Ovary (tissue), 9 donors: ENCODE data around the gene ARHGAP40. TPM values are rescaled to one million over a fixed set of nuclear protein-coding genes. Genes with fewer than 3 reads are reported as not detected.

ENCODE experiments used
- DNase-seq, 5 donors: peaks; one replicate each; pipeline ENCODE4 v3.0.0-alpha.2; 2019 to 2020
- H3K27ac ChIP-seq, 2 donors: fragments of 200-600 bp; one replicate each; pipeline versions ENCODE4 v1.5.1 to v1.8.0; 2019 to 2022
- H3K27me3 ChIP-seq: fragments of 200-600 bp; one replicate; pipeline ENCODE4 v1.8.0; 2022
- H3K36me3 ChIP-seq: fragments of 200-600 bp; sonication (generic); one replicate; pipeline ENCODE4 v1.5.1; 2019
- H3K4me1 ChIP-seq: one replicate; pipeline ENCODE4 v1.8.1; 2013; ENCODE audit warnings: mild to moderate bottlenecking, moderate library complexity; ENCODE audit not compliant: insufficient read depth
- H3K4me3 ChIP-seq: fragments of 200-600 bp; sonication (generic); one replicate; pipeline ENCODE4 v1.5.1; 2017
- H3K9me3 ChIP-seq, 2 donors: fragments of 200-600 bp in 1 of 2; sonication (generic) in 1 of 2; one replicate each; pipeline versions ENCODE4 v1.5.1 to v1.8.1; 2013 to 2019; ENCODE audit warnings: mild to moderate bottlenecking in 1 of 2, moderate library complexity in 1 of 2
- EP300 ChIP-seq: sonication (generic); formaldehyde crosslinking; IDR thresholded peaks from one replicate; pipeline ENCODE4 v1.6.1; 2017; ENCODE audit warnings: antibody characterized with exemption
- POLR2A ChIP-seq: fragments of 450-650 bp; IDR thresholded peaks from one replicate; pipeline ENCODE4 v1.6.1; 2017; ENCODE audit warnings: antibody characterized with exemption, mild to moderate bottlenecking, moderate library complexity
- whole genome bisulfite sequencing, 3 donors: extraction: QIAGEN DNeasy Blood & Tissue Kit in 1 of 3; methylation state at CpG; one replicate each; pipeline versions ENCODE4 v1.1.5 to v1.1.7; 2013 to 2017; 5-methylcytosine and 5-hydroxymethylcytosine counted together
- intact Hi-C, 4 donors: fragments of 100-400 bp; cut with DNase I; formaldehyde crosslinking; loops; one replicate each; pipeline versions ENCODE4 v1.11.0 to v1.15.1; 2022 to 2023
- polyA plus RNA-seq, 2 donors: library from polyadenylated mRNA; stranded (reverse); fragments of 200-250 nt in 1 of 2; fragments of 350-450 nt in 1 of 2; fragmentation: Illumina TruSeq in 1 of 2; extraction: RNeasy Lipid Tissue Mini Kit (QIAGEN cat#74804) in 1 of 2; gene quantifications; one replicate each; pipeline ENCODE4 v1.2.3, GENCODE V29; 2013 to 2014
- total RNA-seq, 7 donors: library from RNA; depleted of rRNA in 2 of 7; stranded (reverse); fragments of >200 nt in 2 of 7; fragmentation: NEBNext Ultra II Directional in 3 of 7; extraction: Animal tissue kit (Norgen Biotek cat#: 25700) in 3 of 7; gene quantifications; one replicate each; pipeline versions ENCODE4 v1.1.0 to v1.2.4, GENCODE V29; 2016 to 2023
- TF ChIP-seq, protein P1 (sequence below), 3 donors: fragments of 450-650 bp in 2 of 3; fragments of 200-600 bp in 1 of 3; IDR thresholded peaks; one replicate each; pipeline versions ENCODE4 v1.5.1 to v1.8.0; 2016 to 2022; ENCODE audit warnings: antibody characterized with exemption in 3 of 3, mild to moderate bottlenecking in 1 of 3
- donor health status: DM: no; HTN: no; CAD: no; lungs with moderate emphysema.
- donor health status: DM: no; HTN: no; CAD: no.
- donor health status: Bipolar disorder and iron deficiency.
- donor health status: DM: yes; HTN: yes; CAD: no.
- donor health status: DM: no; HTN: no; CAD: no.
- donor health status: DM: yes; HTN: yes; CAD: no.

The ARHGAP40 gene
- total and polyA plus RNA-seq, 9 donors, result not detected

DNA sequence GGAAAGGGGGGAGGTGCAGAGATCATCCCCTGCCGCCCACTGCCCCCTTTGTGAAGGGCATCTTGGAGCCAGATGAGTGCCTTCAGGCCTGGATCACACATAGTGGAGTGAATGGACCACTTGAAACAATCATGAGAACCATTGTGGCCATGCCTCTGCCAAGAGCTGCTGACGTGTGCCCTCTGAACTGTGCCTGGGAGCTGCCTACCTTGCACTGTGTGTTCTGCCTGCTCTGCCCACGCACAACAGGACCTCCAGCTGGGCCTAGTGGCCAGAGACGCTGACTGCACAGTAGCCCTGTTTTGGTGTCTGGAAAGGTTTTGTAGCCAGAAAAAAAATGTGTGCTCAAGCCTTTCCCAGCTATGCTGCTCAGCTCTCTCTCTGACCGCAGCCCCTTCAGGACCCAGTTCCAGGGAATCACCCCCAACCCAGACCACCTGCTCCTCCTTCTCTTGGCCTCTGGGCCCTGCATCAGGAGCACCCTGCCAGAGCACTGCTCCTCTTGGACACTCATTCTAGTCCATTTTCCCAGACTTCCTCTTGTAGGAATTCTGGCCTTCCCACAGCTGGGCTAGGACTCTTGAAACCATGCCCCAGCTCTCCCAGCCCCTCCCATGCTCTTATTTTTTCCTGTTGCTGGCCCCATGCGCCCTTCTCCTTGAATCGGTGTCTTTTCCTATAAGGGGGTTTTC, 22.2 kb upstream of the ARHGAP40 start:
- intact Hi-C loops, result no loop called here
- Histone ChIP-seq H3K4me3 (no peak overlapping the region), H3K9me3 (no peaks in the 10 kb centered on the region), H3K36me3 (no peaks in the 10 kb centered on the region), H3K4me1 (no peaks in the 10 kb centered on the region), H3K27ac (no peak overlapping the region), H3K27me3 (no peaks in the 10 kb centered on the region)
- DNase-seq, result no peak
- TF ChIP-seq, protein P1, sequence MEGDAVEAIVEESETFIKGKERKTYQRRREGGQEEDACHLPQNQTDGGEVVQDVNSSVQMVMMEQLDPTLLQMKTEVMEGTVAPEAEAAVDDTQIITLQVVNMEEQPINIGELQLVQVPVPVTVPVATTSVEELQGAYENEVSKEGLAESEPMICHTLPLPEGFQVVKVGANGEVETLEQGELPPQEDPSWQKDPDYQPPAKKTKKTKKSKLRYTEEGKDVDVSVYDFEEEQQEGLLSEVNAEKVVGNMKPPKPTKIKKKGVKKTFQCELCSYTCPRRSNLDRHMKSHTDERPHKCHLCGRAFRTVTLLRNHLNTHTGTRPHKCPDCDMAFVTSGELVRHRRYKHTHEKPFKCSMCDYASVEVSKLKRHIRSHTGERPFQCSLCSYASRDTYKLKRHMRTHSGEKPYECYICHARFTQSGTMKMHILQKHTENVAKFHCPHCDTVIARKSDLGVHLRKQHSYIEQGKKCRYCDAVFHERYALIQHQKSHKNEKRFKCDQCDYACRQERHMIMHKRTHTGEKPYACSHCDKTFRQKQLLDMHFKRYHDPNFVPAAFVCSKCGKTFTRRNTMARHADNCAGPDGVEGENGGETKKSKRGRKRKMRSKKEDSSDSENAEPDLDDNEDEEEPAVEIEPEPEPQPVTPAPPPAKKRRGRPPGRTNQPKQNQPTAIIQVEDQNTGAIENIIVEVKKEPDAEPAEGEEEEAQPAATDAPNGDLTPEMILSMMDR (IDR thresholded peaks at IDR 0.05), result no peak
- TF ChIP-seq POLR2A (no peak), EP300 (no peak)
- 47 to 53% (median 51%) methylated on average over 7 of the region's 7 CpGs for WGBS, 3 donors

DNA sequence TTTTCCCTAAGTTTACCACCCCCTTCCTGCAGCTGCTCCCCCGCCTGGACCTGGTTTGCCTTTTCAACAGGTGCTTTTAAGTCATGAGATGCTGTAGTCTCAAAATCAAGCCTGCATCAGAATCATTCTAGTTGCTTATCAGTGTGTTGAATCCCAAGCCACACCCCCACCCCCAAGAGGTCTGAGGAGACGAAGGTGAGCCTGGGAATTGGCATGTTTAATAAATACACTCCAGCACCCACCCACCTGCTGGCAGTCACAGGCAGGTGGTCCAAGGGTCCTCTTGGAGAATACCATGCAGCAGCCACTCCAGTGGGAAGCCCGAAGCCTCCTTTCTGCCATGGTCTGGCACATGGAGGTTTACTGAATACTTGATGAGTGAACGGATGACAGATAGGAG, 21.7 kb upstream of the ARHGAP40 start:
- Histone ChIP-seq H3K4me1 (no peaks in the 10 kb centered on the region), H3K27me3 (no peaks in the 10 kb centered on the region), H3K36me3 (no peaks in the 10 kb centered on the region), H3K4me3 (no peak overlapping the region), H3K9me3 (no peaks in the 10 kb centered on the region), H3K27ac (no peak overlapping the region)
- DNase-seq, result no peak
- TF ChIP-seq POLR2A (no peak), EP300 (no peak)
- TF ChIP-seq, protein P1 (IDR thresholded peaks at IDR 0.05), result no peak
- intact Hi-C loops, result no loop called here
- WGBS, 3 donors, result 55 to 62% (median 55%) methylated on average over 4 of the region's 4 CpGs

DNA sequence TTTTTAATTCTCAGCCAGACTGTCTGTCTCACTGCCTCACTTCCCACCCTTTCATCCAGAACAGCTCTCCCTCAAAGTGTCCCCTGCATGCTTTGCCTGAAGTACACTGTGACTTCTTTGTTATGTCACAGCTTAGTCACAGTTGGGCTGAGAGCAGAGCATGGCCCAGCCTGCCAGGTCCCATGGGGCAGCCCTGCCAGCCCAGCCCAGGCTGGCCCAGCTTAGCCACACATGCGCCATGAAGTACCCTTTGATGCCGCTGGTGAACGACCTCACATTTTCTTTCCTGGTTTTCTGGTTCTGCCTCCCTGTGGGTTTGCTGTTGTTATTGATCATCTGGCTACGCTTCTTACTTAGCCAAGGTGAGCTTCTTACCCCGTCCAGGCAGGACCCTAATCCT, 20.6 kb upstream of the ARHGAP40 start, which contains the start of gene ADIG:
Gene ADIG (plus strand): TSS at position 185 of the 400 bp plus-strand sequence. CDS start 54 bp downstream, at position 239.
- no peaks in the 10 kb centered on the region for H3K27me3 ChIP-seq
- no peaks in the 10 kb centered on the region for H3K9me3 ChIP-seq
- 62 to 66% (median 65%) methylated on average over 5 of the region's 5 CpGs for WGBS, 3 donors
- H3K27ac ChIP-seq, result no peak within 1 kb of the TSS
- no peak for DNase-seq
- no peaks in the 10 kb centered on the region for H3K36me3 ChIP-seq
- intact Hi-C loops, result no loop called here
- TF ChIP-seq POLR2A, result no peak
- no peak for TF ChIP-seq EP300
- TF ChIP-seq, protein P1 (IDR thresholded peaks at IDR 0.05), result no peak
- H3K4me3 ChIP-seq, result no peak within 1 kb of the TSS
- no peaks in the 10 kb centered on the region for H3K4me1 ChIP-seq

DNA sequence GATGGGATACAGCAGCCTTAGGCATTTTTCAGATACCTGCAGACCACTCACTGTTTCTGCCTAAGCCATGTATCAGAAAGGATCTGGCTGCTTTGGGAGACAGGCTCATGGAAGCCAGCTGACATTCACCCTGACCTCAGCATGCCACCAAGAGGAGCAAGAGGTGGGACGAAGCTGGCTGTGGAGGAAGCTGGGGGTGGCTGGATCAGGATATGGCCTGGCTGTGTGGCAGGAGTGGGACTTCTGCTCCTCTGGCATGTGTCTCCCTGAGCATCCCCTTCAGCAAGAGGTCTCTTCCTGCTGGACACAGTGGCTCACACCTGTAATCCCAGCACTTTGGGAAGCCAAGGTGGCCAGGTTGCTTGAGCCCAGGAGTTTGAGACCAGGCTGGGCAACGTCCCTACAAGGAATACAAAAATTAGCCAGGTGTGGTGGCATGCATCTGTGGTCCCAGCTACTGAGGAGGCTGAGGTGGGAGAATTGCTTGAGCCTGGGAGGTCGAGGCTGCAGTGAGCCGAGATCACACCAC, 19.7 kb upstream of the ARHGAP40 start:
- no peaks in the 10 kb centered on the region for H3K27me3 ChIP-seq
- no peaks in the 10 kb centered on the region for H3K4me1 ChIP-seq
- H3K27ac ChIP-seq, result no peak overlapping the region
- H3K4me3 ChIP-seq, result no peak overlapping the region
- H3K36me3 ChIP-seq, result no peaks in the 10 kb centered on the region
- intact Hi-C loops, result no loop called here
- TF ChIP-seq POLR2A, result no peak
- no peak for TF ChIP-seq EP300
- TF ChIP-seq, protein P1 (IDR thresholded peaks at IDR 0.05), result no peak
- 51 to 65% (median 51%) methylated on average over 4 of the region's 4 CpGs for WGBS, 3 donors
- no peak for DNase-seq
- no peaks in the 10 kb centered on the region for H3K9me3 ChIP-seq
